Neural cell (in vitro differentiated cells): ENCODE data around the gene BRCA2.

ENCODE experiments used
- RAD21 ChIP-seq: fragments of 450-650 bp; conservative IDR thresholded peaks from 2 replicates; pipeline ENCODE4 v1.6.1; 2014; ENCODE audit warnings: antibody characterized with exemption, mild to moderate bottlenecking, moderate library complexity
- TF ChIP-seq, protein P1 (sequence below): fragments of 450-650 bp; IDR thresholded peaks from 2 replicates; pipeline ENCODE4 v1.5.1; 2014; ENCODE audit warnings: antibody characterized with exemption, mild to moderate bottlenecking, moderate library complexity; ENCODE audit not compliant: poor library complexity, severe bottlenecking
- TF ChIP-seq, protein P2 (sequence below): IDR thresholded peaks from 2 replicates; pipeline ENCODE4 v1.6.1; 2012; ENCODE audit warnings: borderline replicate concordance

DNA sequence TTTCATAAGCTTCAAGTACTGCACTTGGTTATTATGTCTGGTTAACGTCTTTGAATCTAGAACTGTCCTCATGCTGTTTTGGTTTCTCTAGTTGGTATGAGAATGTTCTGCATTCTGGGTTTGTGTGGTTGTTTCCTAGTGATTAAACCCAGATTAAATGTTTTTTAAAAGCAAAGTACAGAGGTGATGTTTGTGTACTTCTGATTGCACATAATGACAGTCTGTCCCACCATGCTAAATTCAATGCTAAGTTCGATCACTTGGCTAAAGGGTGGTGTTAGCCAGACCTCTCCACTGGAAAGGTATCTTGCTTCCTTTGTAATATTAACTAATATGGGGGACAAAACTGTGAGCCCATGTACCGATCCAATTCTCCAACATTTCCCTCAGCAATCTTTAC lies 98.0 kb downstream of the BRCA2 start:
- TF ChIP-seq, protein P1, sequence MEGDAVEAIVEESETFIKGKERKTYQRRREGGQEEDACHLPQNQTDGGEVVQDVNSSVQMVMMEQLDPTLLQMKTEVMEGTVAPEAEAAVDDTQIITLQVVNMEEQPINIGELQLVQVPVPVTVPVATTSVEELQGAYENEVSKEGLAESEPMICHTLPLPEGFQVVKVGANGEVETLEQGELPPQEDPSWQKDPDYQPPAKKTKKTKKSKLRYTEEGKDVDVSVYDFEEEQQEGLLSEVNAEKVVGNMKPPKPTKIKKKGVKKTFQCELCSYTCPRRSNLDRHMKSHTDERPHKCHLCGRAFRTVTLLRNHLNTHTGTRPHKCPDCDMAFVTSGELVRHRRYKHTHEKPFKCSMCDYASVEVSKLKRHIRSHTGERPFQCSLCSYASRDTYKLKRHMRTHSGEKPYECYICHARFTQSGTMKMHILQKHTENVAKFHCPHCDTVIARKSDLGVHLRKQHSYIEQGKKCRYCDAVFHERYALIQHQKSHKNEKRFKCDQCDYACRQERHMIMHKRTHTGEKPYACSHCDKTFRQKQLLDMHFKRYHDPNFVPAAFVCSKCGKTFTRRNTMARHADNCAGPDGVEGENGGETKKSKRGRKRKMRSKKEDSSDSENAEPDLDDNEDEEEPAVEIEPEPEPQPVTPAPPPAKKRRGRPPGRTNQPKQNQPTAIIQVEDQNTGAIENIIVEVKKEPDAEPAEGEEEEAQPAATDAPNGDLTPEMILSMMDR = no peak
- no peak for TF ChIP-seq RAD21
- TF ChIP-seq, protein P2, sequence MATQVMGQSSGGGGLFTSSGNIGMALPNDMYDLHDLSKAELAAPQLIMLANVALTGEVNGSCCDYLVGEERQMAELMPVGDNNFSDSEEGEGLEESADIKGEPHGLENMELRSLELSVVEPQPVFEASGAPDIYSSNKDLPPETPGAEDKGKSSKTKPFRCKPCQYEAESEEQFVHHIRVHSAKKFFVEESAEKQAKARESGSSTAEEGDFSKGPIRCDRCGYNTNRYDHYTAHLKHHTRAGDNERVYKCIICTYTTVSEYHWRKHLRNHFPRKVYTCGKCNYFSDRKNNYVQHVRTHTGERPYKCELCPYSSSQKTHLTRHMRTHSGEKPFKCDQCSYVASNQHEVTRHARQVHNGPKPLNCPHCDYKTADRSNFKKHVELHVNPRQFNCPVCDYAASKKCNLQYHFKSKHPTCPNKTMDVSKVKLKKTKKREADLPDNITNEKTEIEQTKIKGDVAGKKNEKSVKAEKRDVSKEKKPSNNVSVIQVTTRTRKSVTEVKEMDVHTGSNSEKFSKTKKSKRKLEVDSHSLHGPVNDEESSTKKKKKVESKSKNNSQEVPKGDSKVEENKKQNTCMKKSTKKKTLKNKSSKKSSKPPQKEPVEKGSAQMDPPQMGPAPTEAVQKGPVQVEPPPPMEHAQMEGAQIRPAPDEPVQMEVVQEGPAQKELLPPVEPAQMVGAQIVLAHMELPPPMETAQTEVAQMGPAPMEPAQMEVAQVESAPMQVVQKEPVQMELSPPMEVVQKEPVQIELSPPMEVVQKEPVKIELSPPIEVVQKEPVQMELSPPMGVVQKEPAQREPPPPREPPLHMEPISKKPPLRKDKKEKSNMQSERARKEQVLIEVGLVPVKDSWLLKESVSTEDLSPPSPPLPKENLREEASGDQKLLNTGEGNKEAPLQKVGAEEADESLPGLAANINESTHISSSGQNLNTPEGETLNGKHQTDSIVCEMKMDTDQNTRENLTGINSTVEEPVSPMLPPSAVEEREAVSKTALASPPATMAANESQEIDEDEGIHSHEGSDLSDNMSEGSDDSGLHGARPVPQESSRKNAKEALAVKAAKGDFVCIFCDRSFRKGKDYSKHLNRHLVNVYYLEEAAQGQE = no peak
